H9 (cell line): ENCODE data around the gene KLHL2. TPM values are rescaled to one million over a fixed set of nuclear protein-coding genes. Genes with fewer than 3 reads are reported as not detected.

Experiments used
- DNase-seq: peaks from one replicate; pipeline ENCODE4 v3.0.0-alpha.2; 2017
- H2AFZ ChIP-seq: one replicate; pipeline ENCODE4 v1.6.1; 2013; ENCODE audit warnings: mild to moderate bottlenecking, low read length, control low read depth, moderate library complexity
- H2AK5ac ChIP-seq: 2 replicates; pipeline ENCODE4 v1.6.1; 2013; ENCODE audit warnings: low read length, control low read depth, mixed read lengths; ENCODE audit not compliant: insufficient read length
- H2BK120ac ChIP-seq: one replicate; pipeline ENCODE4 v1.6.1; 2013; ENCODE audit warnings: low read depth, mild to moderate bottlenecking, low read length, control low read depth, inconsistent platforms; ENCODE audit not compliant: poor library complexity, severe bottlenecking
- H2BK12ac ChIP-seq: 2 replicates; pipeline ENCODE4 v1.6.1; 2013; ENCODE audit warnings: low read length, control low read depth, mixed read lengths, low read depth; ENCODE audit not compliant: insufficient read length
- H2BK15ac ChIP-seq: 2 replicates; pipeline ENCODE4 v1.6.1; 2013; ENCODE audit warnings: low read depth, low read length, control low read depth
- H2BK20ac ChIP-seq: one replicate; pipeline ENCODE4 v1.6.1; 2013; ENCODE audit warnings: low read depth, mild to moderate bottlenecking, low read length, control low read depth, inconsistent platforms; ENCODE audit not compliant: poor library complexity, severe bottlenecking
- H2BK5ac ChIP-seq: 2 replicates; pipeline ENCODE4 v1.6.1; 2013; ENCODE audit warnings: low read length, control low read depth, mixed read lengths; ENCODE audit not compliant: insufficient read length
- H3K14ac ChIP-seq: 2 replicates; pipeline ENCODE4 v1.6.1; 2013; ENCODE audit warnings: low read length, control low read depth; ENCODE audit not compliant: insufficient read depth
- H3K18ac ChIP-seq: 2 replicates; pipeline ENCODE4 v1.6.1; 2013; ENCODE audit warnings: low read depth, mild to moderate bottlenecking, mixed read lengths, low read length, control low read depth; ENCODE audit not compliant: insufficient read length
- H3K23ac ChIP-seq: 2 replicates; pipeline ENCODE4 v1.6.1; 2013; ENCODE audit warnings: low read length, control low read depth, mixed read lengths, low read depth; ENCODE audit not compliant: insufficient read length
- H3K23me2 ChIP-seq: 2 replicates; pipeline ENCODE4 v1.6.1; 2013; ENCODE audit warnings: low read depth, mild to moderate bottlenecking, mixed read lengths, low read length, control low read depth; ENCODE audit not compliant: insufficient read length, poor library complexity, severe bottlenecking
- H3K27ac ChIP-seq: 2 replicates; pipeline ENCODE4 v1.5.1; 2013; ENCODE audit warnings: low read length, control low read depth, mixed read lengths, low read depth; ENCODE audit not compliant: insufficient read length
- H3K27me3 ChIP-seq: 2 replicates; pipeline ENCODE4 v1.6.1; 2013; ENCODE audit warnings: low read length, control low read depth, inconsistent platforms; ENCODE audit not compliant: insufficient read depth
- H3K4ac ChIP-seq: 2 replicates; pipeline ENCODE4 v1.6.1; 2013; ENCODE audit warnings: low read depth, mild to moderate bottlenecking, control low read depth, inconsistent platforms, low read length, moderate library complexity
- H3K4me1 ChIP-seq: 2 replicates; pipeline ENCODE4 v1.6.1; 2013; ENCODE audit warnings: low read length, control low read depth, inconsistent platforms; ENCODE audit not compliant: insufficient read depth
- H3K4me2 ChIP-seq: 2 replicates; pipeline ENCODE4 v1.6.1; 2013; ENCODE audit warnings: low read length, control low read depth, mixed read lengths; ENCODE audit not compliant: insufficient read length, insufficient read depth
- H3K56ac ChIP-seq: 2 replicates; pipeline ENCODE4 v1.6.1; 2013; ENCODE audit warnings: low read depth, mild to moderate bottlenecking, mixed read lengths, low read length, control low read depth; ENCODE audit not compliant: insufficient read length
- H3K79me1 ChIP-seq: 2 replicates; pipeline ENCODE4 v1.6.1; 2013; ENCODE audit warnings: low read depth, mild to moderate bottlenecking, moderate library complexity, low read length, control low read depth, inconsistent platforms; ENCODE audit not compliant: insufficient read depth, poor library complexity, severe bottlenecking
- H3K79me2 ChIP-seq: 2 replicates; pipeline ENCODE4 v1.6.1; 2013; ENCODE audit warnings: low read length, control low read depth, inconsistent platforms; ENCODE audit not compliant: insufficient read depth
- H3K9ac ChIP-seq: 2 replicates; pipeline ENCODE4 v1.6.1; 2013; ENCODE audit warnings: low read length, control low read depth, mixed read lengths; ENCODE audit not compliant: insufficient read length; ENCODE audit errors: extremely low read depth
- H3K9me3 ChIP-seq: one replicate; pipeline ENCODE4 v1.6.1; 2013; ENCODE audit warnings: low read depth, low read length, inconsistent platforms; ENCODE audit not compliant: control insufficient read depth
- H3T11ph ChIP-seq: one replicate; pipeline ENCODE4 v1.6.1; 2013; ENCODE audit warnings: mild to moderate bottlenecking, low read length, control low read depth, inconsistent platforms
- H4K20me1 ChIP-seq: one replicate; pipeline ENCODE4 v1.6.1; 2013; ENCODE audit not compliant: control insufficient read depth, insufficient read length, insufficient read depth
- H4K5ac ChIP-seq: 2 replicates; pipeline ENCODE4 v1.6.1; 2013; ENCODE audit warnings: low read depth, mild to moderate bottlenecking, mixed read lengths, low read length, control low read depth; ENCODE audit not compliant: insufficient read length
- H4K8ac ChIP-seq: replicated peaks from 2 replicates; pipeline ENCODE4 v1.6.1; 2013; ENCODE audit warnings: low read length, control low read depth, mixed read lengths, low read depth; ENCODE audit not compliant: insufficient read length
- H4K91ac ChIP-seq: 2 replicates; pipeline ENCODE4 v1.6.1; 2013; ENCODE audit warnings: low read depth, mild to moderate bottlenecking, moderate library complexity, mixed read lengths, low read length, control low read depth; ENCODE audit not compliant: insufficient read length
- H3K27ac Mint-ChIP-seq, 3 experiments: 2 replicates in 2 of 3; 3 replicates in 1 of 3; pipeline ENCODE4 v1.8.0; 2020 to 2021; ENCODE audit warnings: mixed read lengths in 3 of 3, mild to moderate bottlenecking in 1 of 3, moderate library complexity in 1 of 3
- H3K27me3 Mint-ChIP-seq: 2 replicates; pipeline ENCODE4 v1.8.0; 2021; ENCODE audit warnings: low read depth, mild to moderate bottlenecking, moderate library complexity, mixed read lengths
- H3K36me3 Mint-ChIP-seq, 3 experiments: 2 replicates in 2 of 3; 3 replicates in 1 of 3; pipeline ENCODE4 v1.8.0; 2020 to 2021; ENCODE audit warnings: low read depth in 3 of 3, mixed read lengths in 3 of 3; ENCODE audit not compliant: insufficient read depth in 1 of 3
- H3K4me1 Mint-ChIP-seq, 2 experiments: 2 replicates each; pipeline ENCODE4 v1.8.0; 2020; ENCODE audit warnings: mixed read lengths in 2 of 2
- H3K4me3 Mint-ChIP-seq, 2 experiments: 2 replicates in 1 of 2; 3 replicates in 1 of 2; pipeline ENCODE4 v1.8.0; 2020 to 2021; ENCODE audit warnings: mild to moderate bottlenecking in 2 of 2, mixed read lengths in 2 of 2, moderate library complexity in 1 of 2
- H3K9me3 Mint-ChIP-seq, 2 experiments: 2 replicates in 1 of 2; 3 replicates in 1 of 2; pipeline ENCODE4 v1.8.0; 2020; ENCODE audit warnings: mild to moderate bottlenecking in 2 of 2, mixed read lengths in 2 of 2, moderate library complexity in 1 of 2
- CTCF ChIP-seq: fragments of 200-600 bp; sonication (generic); conservative IDR thresholded peaks from 3 replicates; pipeline ENCODE4 v1.8.0; 2021; ENCODE audit warnings: antibody characterized with exemption, mild to moderate bottlenecking
- WGBS: extraction: QIAGEN DNeasy Blood & Tissue Kit; methylation state at CpG from one replicate; pipeline ENCODE4 v1.1.7; 2013; ENCODE audit warnings: missing lambda C conversion rate, low lambda C conversion rate, mixed read lengths; ENCODE audit not compliant: insufficient read length; ENCODE audit errors: extremely low coverage; 5-methylcytosine and 5-hydroxymethylcytosine counted together
- total RNA-seq: library from RNA; stranded (reverse); gene quantifications from 2 replicates; pipeline ENCODE4 v1.2.1, GENCODE V29; 2021

The KLHL2 gene
- total RNA-seq, 1 experiment from 2014 or later = 14.3 TPM

- H4K91ac ChIP-seq = no peak overlapping the region
- H3K9me3 Mint-ChIP-seq = no peaks in the 10 kb centered on the region
- no peak overlapping the region for H4K8ac ChIP-seq
- H3K27me3 ChIP-seq = no peaks in the 10 kb centered on the region
- H3K27me3 Mint-ChIP-seq = peaks cover 2% of the 10 kb centered on the region; the same call in 1 of the 2 replicates
- no peak overlapping the region for H2BK12ac ChIP-seq
- H3K27ac ChIP-seq = no peak overlapping the region
- H3K9me3 ChIP-seq = no peaks in the 10 kb centered on the region
- H3K79me2 ChIP-seq = no peaks in the 10 kb centered on the region
- H3K23ac ChIP-seq = no peak overlapping the region
- H3K23me2 ChIP-seq = no peaks in the 10 kb centered on the region
- H3K4me3 Mint-ChIP-seq = no peak overlapping the region
- no peak overlapping the region for H2AK5ac ChIP-seq
- peaks cover 9% of the 10 kb centered on the region; the same call in 1 of the 2 replicates for H3K4me1 ChIP-seq
- H2BK5ac ChIP-seq = no peak overlapping the region
- no peak overlapping the region for H3T11ph ChIP-seq
- WGBS = no CpG with 5 or more reads among the region's 1 CpG
- no peak overlapping the region for H2BK20ac ChIP-seq
- H3K4me1 Mint-ChIP-seq = peaks cover 7 to 12% of the 10 kb centered on the region in 2 experiments
- H3K56ac ChIP-seq = no peak overlapping the region
- no peak overlapping the region for H3K9ac ChIP-seq
- H3K14ac ChIP-seq = no peak overlapping the region
- H3K36me3 Mint-ChIP-seq = no peaks in the 10 kb centered on the region
- no peak overlapping the region for H3K4me2 ChIP-seq
- no peak overlapping the region for H3K27ac Mint-ChIP-seq
- no peak for DNase-seq
- H3K18ac ChIP-seq = no peak overlapping the region
- H2AFZ ChIP-seq = no peak overlapping the region
- H3K79me1 ChIP-seq = no peaks in the 10 kb centered on the region
- no peak overlapping the region for H3K4ac ChIP-seq
- no peak overlapping the region for H2BK120ac ChIP-seq
- no peak overlapping the region for H4K5ac ChIP-seq
- H2BK15ac ChIP-seq = no peak overlapping the region
- TF ChIP-seq CTCF = no peak
- no peaks in the 10 kb centered on the region for H4K20me1 ChIP-seq
These were observed 163.2 kb downstream of the KLHL2 start for GRCh38 chr4:165370530-165370929.

Other genes starting within 250 kb of the KLHL2 start
- 0.52 and 0.68 TPM in 2 replicates for gene TRIM61, start 229.9 kb upstream of the KLHL2 start, total RNA-seq
- not detected in 2 replicates for gene TRIM60, start 175.6 kb upstream of the KLHL2 start, total RNA-seq
- not detected in 2 replicates for gene TRIM75, start 153.7 kb upstream of the KLHL2 start, total RNA-seq
- gene TMEM192, start 94.7 kb upstream of the KLHL2 start, total RNA-seq = 8.3 and 9.3 TPM in 2 replicates
- 68.3 and 79.3 TPM in 2 replicates for gene MSMO1, start 120.1 kb downstream of the KLHL2 start, total RNA-seq
- 10.0 and 11.6 TPM in 2 replicates for gene CPE, start 171.4 kb downstream of the KLHL2 start, total RNA-seq